RPMI7951 (cell line): ENCODE results near the gene ANP32D. TPM values are rescaled to one million over a fixed set of nuclear protein-coding genes. Genes with fewer than 3 reads are reported as not detected.
"Not testable (repeated sequence)": the region's sequence is repeated elsewhere in the genome, so short reads cannot be mapped to it uniquely, and the experiment has no call there.

Experiments used
- DNase-seq: peaks from one replicate; pipeline ENCODE4 v3.0.0-alpha.2; 2012; ENCODE audit warnings: low read depth
- total RNA-seq: library from RNA; depleted of rRNA; stranded (reverse); fragments of >200 nt; shearing (Covaris generic); gene quantifications from 2 replicates; pipeline ENCODE4 v1.2.3, GENCODE V29; 2014; rRNA removed

Gene ANP32D
- total RNA-seq, 1 experiment from 2014 or later = not detected

DNA sequence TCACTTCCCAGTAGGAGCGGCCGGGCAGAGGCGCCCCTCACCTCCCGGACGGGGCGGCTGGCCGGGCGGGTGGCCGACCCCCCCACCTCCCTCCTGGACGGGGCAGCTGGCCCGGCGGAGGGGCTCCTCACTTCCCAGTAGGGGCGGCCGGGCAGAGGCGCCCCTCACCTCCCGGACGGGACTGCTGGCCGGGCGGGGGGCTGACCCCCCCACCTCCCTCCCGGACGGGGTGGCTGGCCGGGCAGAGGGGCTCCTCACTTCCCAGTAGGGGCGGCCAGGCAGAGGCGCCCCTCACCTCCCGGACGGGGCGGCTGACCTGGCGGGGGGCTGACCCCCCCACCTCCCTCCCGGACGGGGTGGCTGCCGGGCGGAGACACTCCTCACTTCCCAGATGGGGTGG, 27.9 kb downstream of the ANP32D start:
- DNase-seq = not testable (repeated sequence)

- DNase-seq = not testable (repeated sequence)
Measured at GRCh38 chr12:48506836-48507235, 34.5 kb downstream of the ANP32D start.

- DNase-seq = no peak
Measured at GRCh38 chr12:48508987-48509386, 36.6 kb downstream of the ANP32D start.

DNA sequence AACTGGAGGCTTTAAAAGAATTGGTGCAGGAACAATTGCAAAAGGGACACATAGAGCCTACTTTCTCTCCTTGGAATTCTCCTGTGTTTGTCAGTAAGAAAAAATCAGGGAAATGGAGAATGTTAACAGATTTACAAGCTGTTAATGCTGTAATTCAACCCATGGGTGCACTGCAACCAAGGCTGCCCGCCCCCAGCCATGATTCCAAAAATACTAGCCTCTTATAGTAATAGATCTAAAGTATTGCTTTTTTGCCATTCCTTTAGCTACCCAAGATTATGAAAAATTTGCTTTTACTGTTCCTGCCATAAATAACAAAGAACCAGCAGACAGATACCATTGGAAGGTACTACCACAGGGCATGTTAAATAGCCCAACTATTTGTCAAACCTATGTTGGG, 37.8 kb downstream of the ANP32D start:
- no peak for DNase-seq

GRCh38 chr12:48512855-48513254, 40.5 kb downstream of the ANP32D start:
- DNase-seq = no peak

- DNase-seq = no peak
Measured at GRCh38 chr12:48514728-48515127, 42.4 kb downstream of the ANP32D start.

DNA sequence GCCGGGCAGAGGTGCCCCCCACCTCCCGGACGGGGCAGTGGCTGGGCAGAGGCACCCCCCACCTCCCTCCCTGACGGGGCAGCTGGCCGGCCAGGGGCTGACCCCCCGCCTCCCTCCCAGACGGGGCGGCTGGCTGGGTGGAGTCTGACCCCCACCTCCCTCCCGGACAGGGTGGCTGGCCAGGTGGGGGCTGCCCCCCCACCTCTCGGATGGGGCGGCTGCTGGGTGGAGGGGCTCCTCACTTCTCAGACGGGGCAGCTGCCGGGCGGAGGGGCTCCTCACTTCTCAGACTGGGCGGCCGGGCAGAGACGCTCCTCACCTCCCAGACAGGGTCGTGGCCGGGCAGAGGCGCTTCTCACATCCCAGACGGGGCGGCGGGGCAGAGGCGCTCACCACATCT, 48.0 kb downstream of the ANP32D start:
- not testable (repeated sequence) for DNase-seq

Other genes starting within 250 kb of the ANP32D start
- 3.5 and 4.7 TPM in 2 replicates for gene ZNF641, start 121.6 kb upstream of the ANP32D start, total RNA-seq
- gene C12orf54, start 9.9 kb downstream of the ANP32D start, total RNA-seq = not detected in 2 replicates
- not detected in 2 replicates for gene OR8S1, start 53.1 kb downstream of the ANP32D start, total RNA-seq
- not detected in 2 replicates for gene LALBA, start 97.5 kb downstream of the ANP32D start, total RNA-seq
- gene KANSL2, start 209.7 kb downstream of the ANP32D start, total RNA-seq = 51.3 and 63.3 TPM in 2 replicates
- gene CCNT1, start 244.1 kb downstream of the ANP32D start, total RNA-seq = 19.1 and 20.9 TPM in 2 replicates